B cell (primary cell): ENCODE measurements around the gene ERG. TPM values are rescaled to one million over a fixed set of nuclear protein-coding genes. Genes with fewer than 3 reads are reported as not detected.

Source experiments
- ATAC-seq: fragments of 200-7000 bp; cut with Tn5 transposase; one replicate; pipeline ENCODE4 v1.10.0; 2021; ENCODE audit warnings: low read depth, mild to moderate bottlenecking, moderate number of reproducible peaks, moderate library complexity
- CTCF ChIA-PET: fragments of 350-600 bp; sonication (Branson Sonifier 250); formaldehyde crosslinking; loops from one replicate; lab custom pipeline; 2021; ENCODE audit warnings: antibody characterized with exemption, inconsistent platforms; lab: Charles Lee
- POLR2A ChIA-PET: fragments of 350-600 bp; sonication (Branson Sonifier 250); formaldehyde crosslinking; loops from one replicate; lab custom pipeline; 2021; ENCODE audit warnings: antibody characterized with exemption; lab: Charles Lee
- DNase-seq: peaks from one replicate; pipeline ENCODE4 v3.0.0; 2013
- H2AFZ ChIP-seq: 2 replicates; pipeline ENCODE4 v1.6.1; 2012; ENCODE audit warnings: mild to moderate bottlenecking, low read depth, low read length; ENCODE audit not compliant: insufficient read depth, poor library complexity, severe bottlenecking
- H3K27ac ChIP-seq, 2 donors: 1 replicate in 1 of 2; 2 replicates in 1 of 2; pipeline ENCODE4 v1.5.1; 2012 to 2013; ENCODE audit warnings: low read length in 2 of 2, mild to moderate bottlenecking in 2 of 2, moderate library complexity in 1 of 2
- H3K27me3 ChIP-seq, 4 experiments: fragments of 200-600 bp in 1 of 4; sonication (generic) in 1 of 4; replicated peaks in 1 of 4; 1 replicate in 2 of 4; 2 replicates in 2 of 4; pipeline versions ENCODE4 v1.6.1 to v1.7.0; 2013 to 2016; ENCODE audit warnings: low read length in 3 of 4, mild to moderate bottlenecking in 2 of 4, mixed read lengths in 1 of 4, moderate library complexity in 1 of 4; ENCODE audit not compliant: insufficient read depth in 4 of 4, control insufficient read depth in 3 of 4; ENCODE audit errors: control extremely low read depth in 1 of 4
- H3K36me3 ChIP-seq, 2 experiments: replicated peaks in 1 of 2; 1 replicate in 1 of 2; 2 replicates in 1 of 2; pipeline versions ENCODE4 v1.6.1 to v1.7.1; 2013; ENCODE audit warnings: low read length in 1 of 2; ENCODE audit not compliant: insufficient read depth in 2 of 2, control insufficient read depth in 1 of 2; ENCODE audit errors: control extremely low read depth in 1 of 2, extremely low read depth in 1 of 2
- H3K4me1 ChIP-seq, 2 donors: fragments of 200-600 bp in 1 of 2; sonication (generic) in 1 of 2; 1 replicate in 1 of 2; 2 replicates in 1 of 2; pipeline versions ENCODE4 v1.5.1 to v1.6.1; 2013 to 2017; ENCODE audit warnings: low read length in 2 of 2; ENCODE audit not compliant: control insufficient read depth in 2 of 2, insufficient read depth in 2 of 2
- H3K4me2 ChIP-seq: replicated peaks from 2 replicates; pipeline ENCODE3; 2012; ENCODE audit warnings: mild to moderate bottlenecking, low read depth, low read length; ENCODE audit not compliant: poor library complexity, severe bottlenecking
- H3K4me3 ChIP-seq, 5 experiments: fragments of 200-600 bp in 1 of 5; sonication (generic) in 1 of 5; 1 replicate in 3 of 5; 2 replicates in 2 of 5; pipeline versions ENCODE4 v1.5.1 to v1.7.0; 2011 to 2016; ENCODE audit warnings: low read length in 4 of 5, mild to moderate bottlenecking in 4 of 5, low read depth in 2 of 5, control low read depth in 1 of 5, moderate library complexity in 1 of 5; ENCODE audit not compliant: insufficient read depth in 1 of 5; ENCODE audit errors: control extremely low read depth in 1 of 5, extremely low read depth in 1 of 5
- H3K79me2 ChIP-seq: fragments of 200-600 bp; sonication (generic); one replicate; pipeline ENCODE4 v1.6.0; 2016; ENCODE audit warnings: low read length; ENCODE audit not compliant: control insufficient read depth, insufficient read depth
- H3K9ac ChIP-seq: fragments of 200-600 bp; sonication (generic); 2 replicates; pipeline ENCODE4 v1.6.1; 2017; ENCODE audit warnings: mild to moderate bottlenecking, low read length, moderate library complexity
- H3K9me3 ChIP-seq, 3 donors: one replicate each; pipeline versions ENCODE4 v1.6.1 to v1.7.1; 2013; ENCODE audit warnings: low read length in 2 of 3; ENCODE audit not compliant: control insufficient read depth in 2 of 3, insufficient read depth in 1 of 3; ENCODE audit errors: control extremely low read depth in 1 of 3
- H4K20me1 ChIP-seq: 2 replicates; pipeline ENCODE4 v1.6.0; 2012; ENCODE audit warnings: mild to moderate bottlenecking, low read length; ENCODE audit not compliant: insufficient read depth, control insufficient read depth, poor library complexity, severe bottlenecking
- H3K27ac Mint-ChIP-seq: one replicate; pipeline ENCODE4 v1.8.0; 2021; ENCODE audit warnings: mixed read lengths
- H3K27me3 Mint-ChIP-seq: one replicate; pipeline ENCODE4 v1.8.0; 2021; ENCODE audit warnings: mixed read lengths
- H3K4me1 Mint-ChIP-seq: one replicate; pipeline ENCODE4 v1.8.0; 2021; ENCODE audit warnings: mixed read lengths
- H3K4me3 Mint-ChIP-seq: one replicate; pipeline ENCODE4 v1.8.0; 2021; ENCODE audit warnings: mixed read lengths
- H3K9me3 Mint-ChIP-seq: one replicate; pipeline ENCODE4 v1.8.0; 2022; ENCODE audit warnings: mixed read lengths; ENCODE audit not compliant: insufficient read depth
- CTCF ChIP-seq: fragments of 200-600 bp; IDR thresholded peaks from one replicate; pipeline ENCODE4 v1.8.0; 2022; ENCODE audit warnings: antibody characterized with exemption, mild to moderate bottlenecking
- EZH2 ChIP-seq: IDR thresholded peaks from 2 replicates; pipeline ENCODE4 v1.6.1; 2012; ENCODE audit warnings: borderline replicate concordance, low read depth, mild to moderate bottlenecking, moderate library complexity, low read length; ENCODE audit not compliant: insufficient read depth, poor library complexity, severe bottlenecking
- WGBS: methylation state at CpG from one replicate; pipeline ENCODE4 v1.1.5; 2013; ENCODE audit warnings: missing lambda C conversion rate; ENCODE audit not compliant: insufficient coverage; 5-methylcytosine and 5-hydroxymethylcytosine counted together
- intact Hi-C: fragments of 100-400 bp; cut with micrococcal nuclease; formaldehyde crosslinking; loops from one replicate; pipeline ENCODE4 v1.10.0; 2022
- polyA plus RNA-seq: library from polyadenylated mRNA; depleted of rRNA; stranded (reverse); fragments of >200 nt; gene quantifications from 2 replicates; pipeline ENCODE4 v1.2.3, GENCODE V29; 2012
- total RNA-seq, 2 donors: library from RNA; stranded (reverse); fragments of 120-200 nt in 1 of 2; gene quantifications; 1 replicate in 1 of 2; 2 replicates in 1 of 2; pipeline versions ENCODE4 v1.2.3 to v1.2.4, GENCODE V29; 2013 to 2022

The ERG gene
- total and polyA plus RNA-seq, 2 donors (not counting 1 experiment from before 2014, with no cell fraction given) = 0.17 TPM; not detected in 1

- Histone ChIP-seq H3K4me1 (no peaks in the 10 kb centered on the region), H4K20me1 (no peaks in the 10 kb centered on the region), H3K27ac (no peak overlapping the region), H3K9ac (no peak overlapping the region), H3K4me2 (no peak overlapping the region), H3K9me3 (peaks cover 0 to 3% (median 0%) of the 10 kb centered on the region in 3 donors), H3K27me3 (peaks cover 0 to 13% (median 0%) of the 10 kb centered on the region in 4 experiments), H2AFZ (no peak overlapping the region), H3K36me3 (no peaks in the 10 kb centered on the region), H3K4me3 (no peak overlapping the region), H3K79me2 (no peaks in the 10 kb centered on the region)
- intact Hi-C loops = no loop called here
- Mint-ChIP-seq H3K27ac (no peak overlapping the region), H3K4me1 (no peaks in the 10 kb centered on the region), H3K4me3 (no peak overlapping the region), H3K9me3 (no peaks in the 10 kb centered on the region), H3K27me3 (peaks cover 25% of the 10 kb centered on the region)
- CTCF ChIA-PET = no interaction called here
- TF ChIP-seq EZH2 (no peak), CTCF (no peak)
- ATAC-seq (no peak), DNase-seq (no peak)
- POLR2A ChIA-PET = no interaction called here
- 60% methylated on average over 2 of the region's 3 CpGs for WGBS
Measured at GRCh38 chr21:38470755-38471154, 27.5 kb downstream of the ERG start.

GRCh38 chr21:38469642-38470041 is 28.6 kb downstream of the ERG start:
- Histone ChIP-seq H4K20me1 (no peaks in the 10 kb centered on the region), H3K4me1 (no peaks in the 10 kb centered on the region), H3K4me2 (no peak overlapping the region), H3K9me3 (peaks cover 0 to 3% (median 0%) of the 10 kb centered on the region in 3 donors), H3K27me3 (peaks cover 0 to 4% (median 0%) of the 10 kb centered on the region in 4 experiments), H3K27ac (no peak overlapping the region), H3K79me2 (no peaks in the 10 kb centered on the region), H3K4me3 (no peak overlapping the region), H3K36me3 (no peaks in the 10 kb centered on the region), H2AFZ (no peak overlapping the region), H3K9ac (no peak overlapping the region)
- CTCF ChIA-PET = no interaction called here
- Mint-ChIP-seq H3K27me3 (peaks cover 13% of the 10 kb centered on the region), H3K27ac (no peak overlapping the region), H3K4me3 (no peak overlapping the region), H3K9me3 (peaks cover 2% of the 10 kb centered on the region), H3K4me1 (no peaks in the 10 kb centered on the region)
- TF ChIP-seq EZH2 (no peak), CTCF (no peak)
- no peak for ATAC-seq
- intact Hi-C loops = no loop called here
- POLR2A ChIA-PET = no interaction called here
- WGBS = no CpG with 5 or more reads among the region's 1 CpG
- DNase-seq = no peak
